ENCODE results near the gene GLRA2.

DNA sequence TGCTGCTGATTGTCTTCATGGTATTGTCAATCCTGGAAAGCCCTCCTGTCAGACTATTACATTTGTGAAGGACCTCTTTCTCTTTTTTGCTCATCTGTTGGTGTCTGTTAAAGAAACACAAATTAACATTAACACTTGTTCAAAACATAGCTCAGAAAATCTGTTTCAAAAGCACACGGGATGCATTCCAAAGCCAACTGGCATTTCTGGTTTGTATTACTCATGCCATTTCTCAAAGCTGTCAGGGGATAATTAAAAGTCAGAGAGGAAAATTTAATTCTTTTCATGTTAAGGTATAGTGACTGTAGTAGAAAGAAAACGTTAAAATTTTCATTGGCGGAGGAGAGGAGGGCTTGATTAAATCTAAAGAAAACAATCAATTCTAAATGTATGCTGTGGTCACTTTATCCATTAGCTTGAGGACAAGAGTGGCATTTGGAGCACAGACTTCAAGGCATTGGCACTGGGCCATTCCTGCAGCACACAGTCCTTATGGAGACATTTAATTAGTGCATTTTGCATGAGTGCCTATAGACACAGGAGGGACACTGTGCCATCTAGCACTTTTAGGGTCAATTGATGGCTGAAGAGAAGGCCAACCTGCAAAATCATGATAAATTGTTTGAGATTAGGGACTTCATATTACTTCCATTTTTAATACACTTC lies 21.2 kb upstream of the GLRA2 start:
- TF ChIP-seq, protein P1, sequence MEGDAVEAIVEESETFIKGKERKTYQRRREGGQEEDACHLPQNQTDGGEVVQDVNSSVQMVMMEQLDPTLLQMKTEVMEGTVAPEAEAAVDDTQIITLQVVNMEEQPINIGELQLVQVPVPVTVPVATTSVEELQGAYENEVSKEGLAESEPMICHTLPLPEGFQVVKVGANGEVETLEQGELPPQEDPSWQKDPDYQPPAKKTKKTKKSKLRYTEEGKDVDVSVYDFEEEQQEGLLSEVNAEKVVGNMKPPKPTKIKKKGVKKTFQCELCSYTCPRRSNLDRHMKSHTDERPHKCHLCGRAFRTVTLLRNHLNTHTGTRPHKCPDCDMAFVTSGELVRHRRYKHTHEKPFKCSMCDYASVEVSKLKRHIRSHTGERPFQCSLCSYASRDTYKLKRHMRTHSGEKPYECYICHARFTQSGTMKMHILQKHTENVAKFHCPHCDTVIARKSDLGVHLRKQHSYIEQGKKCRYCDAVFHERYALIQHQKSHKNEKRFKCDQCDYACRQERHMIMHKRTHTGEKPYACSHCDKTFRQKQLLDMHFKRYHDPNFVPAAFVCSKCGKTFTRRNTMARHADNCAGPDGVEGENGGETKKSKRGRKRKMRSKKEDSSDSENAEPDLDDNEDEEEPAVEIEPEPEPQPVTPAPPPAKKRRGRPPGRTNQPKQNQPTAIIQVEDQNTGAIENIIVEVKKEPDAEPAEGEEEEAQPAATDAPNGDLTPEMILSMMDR (conservative IDR thresholded peaks at IDR 0.05 in 1 of 2, IDR thresholded peaks at IDR 0.05 in 1 of 2; ENCODE audit: extremely low read depth in 1 of 2, insufficient read depth in 1 of 2, low read depth in 1 of 2, low read length in 2 of 2), result no peak
- TF ChIP-seq EZH2 (IDR thresholded peaks at IDR 0.05; ENCODE audit: borderline replicate concordance, low read length), result no peak

Data from mammary epithelial cell (primary cell).